Measurements from ENCODE around the gene TNRC6B.

The TNRC6B gene

GRCh38 chr22:40252146-40252545 lies 74.4 kb downstream of the TNRC6B start:
- no peak for DNase-seq (ENCODE audit: low read depth, low spot score)
- Histone ChIP-seq H3K27me3 (ENCODE audit: insufficient read depth, insufficient read length) (no peaks in the 10 kb centered on the region), H3K4me3 (ENCODE audit: insufficient read length, low read depth) (no peak overlapping the region), H3K9ac (ENCODE audit: insufficient read length, low read depth) (no peak overlapping the region), H3K4me1 (ENCODE audit: insufficient read depth, insufficient read length) (no peaks in the 10 kb centered on the region), H3K36me3 (ENCODE audit: insufficient read depth, insufficient read length, low read length) (peaks cover 12% of the 10 kb centered on the region), H3K9me3 (ENCODE audit: insufficient read depth, low read length) (no peaks in the 10 kb centered on the region)
- no peak for TF ChIP-seq ZNF274 (IDR thresholded peaks at IDR 0.05; ENCODE audit: low read depth, low read length)

GRCh38 chr22:40256516-40256915 lies 78.8 kb downstream of the TNRC6B start:
- Histone ChIP-seq H3K36me3 (ENCODE audit: insufficient read depth, insufficient read length, low read length) (peaks cover 9% of the 10 kb centered on the region), H3K9me3 (ENCODE audit: insufficient read depth, low read length) (no peaks in the 10 kb centered on the region), H3K9ac (ENCODE audit: insufficient read length, low read depth) (no peak overlapping the region), H3K4me3 (ENCODE audit: insufficient read length, low read depth) (no peak overlapping the region), H3K27me3 (ENCODE audit: insufficient read depth, insufficient read length) (no peaks in the 10 kb centered on the region), H3K4me1 (ENCODE audit: insufficient read depth, insufficient read length) (no peaks in the 10 kb centered on the region)
- no peak for DNase-seq (ENCODE audit: low read depth, low spot score)
- TF ChIP-seq YY1 (IDR thresholded peaks at IDR 0.05; ENCODE audit: insufficient read depth, insufficient read length) (no peak), ZNF274 (IDR thresholded peaks at IDR 0.05; ENCODE audit: low read depth, low read length) (no peak), SUZ12 (IDR thresholded peaks at IDR 0.05; ENCODE audit: extremely low read depth, insufficient read depth, insufficient read length) (no peak)

GRCh38 chr22:40258017-40258416 lies 80.3 kb downstream of the TNRC6B start:
- H3K27me3 ChIP-seq (ENCODE audit: insufficient read depth, insufficient read length), result no peaks in the 10 kb centered on the region
- H3K9ac ChIP-seq (ENCODE audit: insufficient read length, low read depth), result no peak overlapping the region
- H3K4me3 ChIP-seq (ENCODE audit: insufficient read length, low read depth), result no peak overlapping the region
- DNase-seq (ENCODE audit: low read depth, low spot score), result no peak
- H3K4me1 ChIP-seq (ENCODE audit: insufficient read depth, insufficient read length), result no peaks in the 10 kb centered on the region
- TF ChIP-seq ZNF274 (IDR thresholded peaks at IDR 0.05; ENCODE audit: low read depth, low read length) (no peak), SUZ12 (IDR thresholded peaks at IDR 0.05; ENCODE audit: extremely low read depth, insufficient read depth, insufficient read length) (no peak), YY1 (IDR thresholded peaks at IDR 0.05; ENCODE audit: insufficient read depth, insufficient read length) (no peak)
- H3K9me3 ChIP-seq (ENCODE audit: insufficient read depth, low read length), result no peaks in the 10 kb centered on the region
- H3K36me3 ChIP-seq (ENCODE audit: insufficient read depth, insufficient read length, low read length), result peaks cover 16% of the 10 kb centered on the region

DNA sequence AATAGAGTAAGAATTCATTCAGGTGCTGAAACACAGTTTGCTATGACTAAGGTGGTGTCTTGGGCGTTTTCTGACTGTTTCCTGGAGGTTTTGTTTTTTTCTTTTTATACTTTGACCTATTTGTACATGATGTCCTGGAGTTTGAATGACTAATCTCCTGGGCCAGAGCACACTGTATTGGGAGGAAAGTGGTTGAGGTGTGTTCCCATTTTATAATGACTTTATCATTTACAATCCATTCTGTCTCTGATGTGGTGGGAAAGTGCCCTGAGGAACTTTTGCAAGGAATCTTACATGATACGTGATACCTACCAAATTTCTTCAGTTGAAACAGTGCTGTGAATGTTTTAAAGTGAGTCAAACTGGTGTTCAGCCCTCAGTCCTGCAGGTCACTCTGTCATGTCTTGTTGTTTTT lies 80.8 kb downstream of the TNRC6B start:
- no peak for TF ChIP-seq ZNF274 (IDR thresholded peaks at IDR 0.05; ENCODE audit: low read depth, low read length)
- TF ChIP-seq YY1 (IDR thresholded peaks at IDR 0.05; ENCODE audit: insufficient read depth, insufficient read length), result no peak
- no peak for TF ChIP-seq SUZ12 (IDR thresholded peaks at IDR 0.05; ENCODE audit: extremely low read depth, insufficient read depth, insufficient read length)
- H3K9ac ChIP-seq (ENCODE audit: insufficient read length, low read depth), result no peak overlapping the region
- H3K27me3 ChIP-seq (ENCODE audit: insufficient read depth, insufficient read length), result no peaks in the 10 kb centered on the region
- H3K4me1 ChIP-seq (ENCODE audit: insufficient read depth, insufficient read length), result no peaks in the 10 kb centered on the region
- H3K9me3 ChIP-seq (ENCODE audit: insufficient read depth, low read length), result no peaks in the 10 kb centered on the region
- peaks cover 20% of the 10 kb centered on the region for H3K36me3 ChIP-seq (ENCODE audit: insufficient read depth, insufficient read length, low read length)
- DNase-seq (ENCODE audit: low read depth, low spot score), result no peak
- no peak overlapping the region for H3K4me3 ChIP-seq (ENCODE audit: insufficient read length, low read depth)

DNA sequence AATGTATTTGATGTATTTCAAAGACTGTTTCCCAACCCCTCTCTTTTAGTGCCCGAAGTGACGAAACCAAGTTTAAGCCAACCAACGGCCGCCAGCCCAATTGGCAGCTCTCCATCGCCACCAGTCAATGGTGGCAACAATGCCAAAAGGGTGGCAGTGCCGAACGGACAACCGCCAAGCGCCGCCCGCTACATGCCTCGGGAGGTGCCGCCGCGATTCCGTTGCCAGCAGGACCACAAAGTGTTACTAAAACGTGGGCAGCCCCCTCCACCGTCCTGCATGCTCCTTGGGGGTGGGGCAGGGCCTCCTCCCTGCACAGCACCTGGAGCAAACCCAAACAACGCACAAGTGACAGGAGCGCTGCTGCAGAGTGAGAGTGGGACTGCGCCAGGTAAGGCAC lies 84.1 kb downstream of the TNRC6B start:
- TF ChIP-seq YY1 (IDR thresholded peaks at IDR 0.05; ENCODE audit: insufficient read depth, insufficient read length), result no peak
- TF ChIP-seq ZNF274 (IDR thresholded peaks at IDR 0.05; ENCODE audit: low read depth, low read length), result no peak
- no peak for TF ChIP-seq SUZ12 (IDR thresholded peaks at IDR 0.05; ENCODE audit: extremely low read depth, insufficient read depth, insufficient read length)
- H3K27me3 ChIP-seq (ENCODE audit: insufficient read depth, insufficient read length), result no peaks in the 10 kb centered on the region
- H3K36me3 ChIP-seq (ENCODE audit: insufficient read depth, insufficient read length, low read length), result peaks cover 53% of the 10 kb centered on the region
- H3K9me3 ChIP-seq (ENCODE audit: insufficient read depth, low read length), result no peaks in the 10 kb centered on the region
- H3K9ac ChIP-seq (ENCODE audit: insufficient read length, low read depth), result no peak overlapping the region
- H3K4me3 ChIP-seq (ENCODE audit: insufficient read length, low read depth), result no peak overlapping the region
- H3K4me1 ChIP-seq (ENCODE audit: insufficient read depth, insufficient read length), result no peaks in the 10 kb centered on the region
- no peak for DNase-seq (ENCODE audit: low read depth, low spot score)

- no peak overlapping the region for H3K9ac ChIP-seq (ENCODE audit: insufficient read length, low read depth)
- no peak overlapping the region for H3K4me3 ChIP-seq (ENCODE audit: insufficient read length, low read depth)
- DNase-seq (ENCODE audit: low read depth, low spot score), result no peak
- peaks cover 64% of the 10 kb centered on the region for H3K36me3 ChIP-seq (ENCODE audit: insufficient read depth, insufficient read length, low read length)
- TF ChIP-seq YY1 (IDR thresholded peaks at IDR 0.05; ENCODE audit: insufficient read depth, insufficient read length) (no peak), ZNF274 (IDR thresholded peaks at IDR 0.05; ENCODE audit: low read depth, low read length) (no peak), SUZ12 (IDR thresholded peaks at IDR 0.05; ENCODE audit: extremely low read depth, insufficient read depth, insufficient read length) (no peak)
- H3K9me3 ChIP-seq (ENCODE audit: insufficient read depth, low read length), result no peaks in the 10 kb centered on the region
- no peaks in the 10 kb centered on the region for H3K27me3 ChIP-seq (ENCODE audit: insufficient read depth, insufficient read length)
- no peaks in the 10 kb centered on the region for H3K4me1 ChIP-seq (ENCODE audit: insufficient read depth, insufficient read length)
Observed at GRCh38 chr22:40263191-40263590, 85.5 kb downstream of the TNRC6B start.

- H3K36me3 ChIP-seq (ENCODE audit: insufficient read depth, insufficient read length, low read length), result peaks cover 70% of the 10 kb centered on the region
Observed at GRCh38 chr22:40265783-40266182, 88.1 kb downstream of the TNRC6B start.

GRCh38 chr22:40270031-40270430 lies 92.3 kb downstream of the TNRC6B start:
- no peak for TF ChIP-seq YY1 (IDR thresholded peaks at IDR 0.05; ENCODE audit: insufficient read depth, insufficient read length)
- no peak for TF ChIP-seq SUZ12 (IDR thresholded peaks at IDR 0.05; ENCODE audit: extremely low read depth, insufficient read depth, insufficient read length)
- no peak for TF ChIP-seq ZNF274 (IDR thresholded peaks at IDR 0.05; ENCODE audit: low read depth, low read length)
- Histone ChIP-seq H3K9ac (ENCODE audit: insufficient read length, low read depth) (no peak overlapping the region), H3K4me1 (ENCODE audit: insufficient read depth, insufficient read length) (no peaks in the 10 kb centered on the region), H3K36me3 (ENCODE audit: insufficient read depth, insufficient read length, low read length) (peaks cover 61% of the 10 kb centered on the region), H3K4me3 (ENCODE audit: insufficient read length, low read depth) (no peak overlapping the region), H3K27me3 (ENCODE audit: insufficient read depth, insufficient read length) (no peaks in the 10 kb centered on the region), H3K9me3 (ENCODE audit: insufficient read depth, low read length) (no peaks in the 10 kb centered on the region)
- DNase-seq (ENCODE audit: low read depth, low spot score), result no peak

More at GRCh38 chr22:40265783-40266182, 88.1 kb downstream of the TNRC6B start:
- Histone ChIP-seq H3K4me1 (ENCODE audit: insufficient read depth, insufficient read length) (no peaks in the 10 kb centered on the region), H3K4me3 (ENCODE audit: insufficient read length, low read depth) (no peak overlapping the region), H3K27me3 (ENCODE audit: insufficient read depth, insufficient read length) (no peaks in the 10 kb centered on the region), H3K9me3 (ENCODE audit: insufficient read depth, low read length) (no peaks in the 10 kb centered on the region), H3K9ac (ENCODE audit: insufficient read length, low read depth) (no peak overlapping the region)
- no peak for DNase-seq (ENCODE audit: low read depth, low spot score)
- TF ChIP-seq ZNF274 (IDR thresholded peaks at IDR 0.05; ENCODE audit: low read depth, low read length) (no peak), SUZ12 (IDR thresholded peaks at IDR 0.05; ENCODE audit: extremely low read depth, insufficient read depth, insufficient read length) (no peak), YY1 (IDR thresholded peaks at IDR 0.05; ENCODE audit: insufficient read depth, insufficient read length) (no peak)
